ENCODE data around the gene ZKSCAN5.
"Not testable (repeated sequence)": the region's sequence is repeated elsewhere in the genome, so short reads cannot be mapped to it uniquely, and the experiment has no call there.

Gene ZKSCAN5

GRCh38 chr7:99576251-99576650 lies 71.8 kb downstream of the ZKSCAN5 start:
- no peak overlapping the region for H3K27ac ChIP-seq (ENCODE audit: low read length)
- no peaks in the 10 kb centered on the region for H3K9me3 ChIP-seq (replicated peaks; ENCODE audit: insufficient read depth, low read length)

GRCh38 chr7:99579281-99579955 lies 75.0 kb downstream of the ZKSCAN5 start:
- Histone ChIP-seq H3K4me2 (ENCODE audit: low read depth, low read length) (peak overlapping the region; percentile 100), H3K9ac (ENCODE audit: low read length) (peak overlapping the region; percentile 78), H3K27me3 (replicated peaks; ENCODE audit: insufficient read depth, low read length) (no peaks in the 10 kb centered on the region), H3K27ac (ENCODE audit: low read length) (peak overlapping the region; percentile 86), H3K79me2 (ENCODE audit: low read length) (no peaks in the 10 kb centered on the region), H3K4me1 (ENCODE audit: low read length) (peaks cover 30% of the 10 kb centered on the region), H4K20me1 (ENCODE audit: insufficient read depth, low read length) (no peaks in the 10 kb centered on the region), H3K9me3 (replicated peaks; ENCODE audit: insufficient read depth, low read length) (no peaks in the 10 kb centered on the region), H3F3A (ENCODE audit: insufficient read depth, low read length) (peaks cover 33% of the 10 kb centered on the region), H2AFZ (ENCODE audit: low read length) (peak overlapping the region; percentile 82), H3K36me3 (replicated peaks; ENCODE audit: insufficient read depth, low read length) (no peaks in the 10 kb centered on the region), H3K4me3 (ENCODE audit: low read length) (peak overlapping the region; percentile 73), H3K9me2 (replicated peaks; ENCODE audit: insufficient read depth, low read length) (no peaks in the 10 kb centered on the region)
- no peak for TF ChIP-seq CTCF (IDR thresholded peaks at IDR 0.05; ENCODE audit: low read length)
- TF ChIP-seq EZH2phosphoT487 (IDR thresholded peaks at IDR 0.05; ENCODE audit: low read length), result no peak
- no peak for TF ChIP-seq EZH2 (optimal IDR thresholded peaks at IDR 0.05; ENCODE audit: low read depth, low read length)
- DNase-seq, result peak; percentile 54

More at GRCh38 chr7:99576251-99576650, 71.8 kb downstream of the ZKSCAN5 start:
- Histone ChIP-seq H3K27me3 (replicated peaks; ENCODE audit: insufficient read depth, low read length) (no peaks in the 10 kb centered on the region), H3K36me3 (replicated peaks; ENCODE audit: insufficient read depth, low read length) (no peaks in the 10 kb centered on the region), H3K9ac (ENCODE audit: low read length) (no peak overlapping the region), H4K20me1 (ENCODE audit: insufficient read depth, low read length) (no peaks in the 10 kb centered on the region), H2AFZ (ENCODE audit: low read length) (no peak overlapping the region), H3F3A (ENCODE audit: insufficient read depth, low read length) (peaks cover 33% of the 10 kb centered on the region), H3K4me2 (ENCODE audit: low read depth, low read length) (no peak overlapping the region), H3K4me3 (ENCODE audit: low read length) (no peak overlapping the region), H3K4me1 (ENCODE audit: low read length) (peaks cover 30% of the 10 kb centered on the region), H3K9me2 (replicated peaks; ENCODE audit: insufficient read depth, low read length) (no peaks in the 10 kb centered on the region), H3K79me2 (ENCODE audit: low read length) (no peaks in the 10 kb centered on the region)
- no peak for DNase-seq
- TF ChIP-seq EZH2phosphoT487 (IDR thresholded peaks at IDR 0.05; ENCODE audit: low read length) (no peak), EZH2 (optimal IDR thresholded peaks at IDR 0.05; ENCODE audit: low read depth, low read length) (no peak)

DNA sequence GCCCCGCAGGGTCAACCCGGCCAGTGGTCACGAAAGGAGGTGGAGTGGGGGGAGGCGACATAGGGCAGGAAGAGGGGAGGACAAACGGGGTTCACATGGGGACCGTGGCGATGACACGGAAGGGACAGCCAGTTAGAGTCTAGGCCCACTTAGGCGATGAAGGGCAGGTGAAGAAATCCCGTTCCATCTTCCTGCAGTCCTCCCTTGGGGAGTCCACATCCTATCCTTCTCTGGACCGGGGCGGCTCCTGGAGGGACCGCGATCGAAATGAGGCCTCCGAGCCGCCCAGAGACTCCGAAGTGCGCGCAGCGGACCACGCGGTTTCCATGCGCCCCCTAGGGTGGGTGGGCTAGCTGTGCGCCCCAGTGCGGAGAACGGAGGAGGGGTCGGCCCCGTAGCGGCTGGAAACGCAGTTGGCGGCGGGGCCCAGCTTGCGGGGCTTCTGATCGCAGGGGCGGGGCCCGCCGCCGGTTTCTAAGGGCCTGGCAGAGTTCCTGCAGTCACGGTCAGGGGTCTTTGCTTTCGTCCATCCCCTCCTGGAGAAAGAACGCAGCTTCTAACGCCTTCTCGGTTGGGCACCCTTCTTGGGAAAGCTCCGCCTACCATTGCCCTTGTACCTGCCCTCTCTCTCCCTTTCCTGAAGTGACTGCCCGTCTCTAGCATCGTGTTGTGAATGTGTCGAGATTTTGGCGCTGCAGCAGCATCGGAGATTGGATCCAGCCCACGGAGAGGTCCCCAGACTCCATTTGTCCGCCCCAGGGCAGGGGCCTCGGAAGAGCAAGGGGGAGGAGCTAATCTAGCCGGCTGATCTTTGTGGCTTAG lies 75.7 kb downstream of the ZKSCAN5 start:
- Histone ChIP-seq H3K4me3 (ENCODE audit: low read length) (peak overlapping the region; percentile 73), H4K20me1 (ENCODE audit: insufficient read depth, low read length) (no peaks in the 10 kb centered on the region), H2AFZ (ENCODE audit: low read length) (peak overlapping the region; percentile 82), H3K9me2 (replicated peaks; ENCODE audit: insufficient read depth, low read length) (no peaks in the 10 kb centered on the region), H3K9ac (ENCODE audit: low read length) (peak overlapping the region; percentile 78), H3K9me3 (replicated peaks; ENCODE audit: insufficient read depth, low read length) (no peaks in the 10 kb centered on the region), H3K36me3 (replicated peaks; ENCODE audit: insufficient read depth, low read length) (no peaks in the 10 kb centered on the region), H3K27me3 (replicated peaks; ENCODE audit: insufficient read depth, low read length) (no peaks in the 10 kb centered on the region), H3F3A (ENCODE audit: insufficient read depth, low read length) (peaks cover 33% of the 10 kb centered on the region), H3K4me2 (ENCODE audit: low read depth, low read length) (peak overlapping the region; percentile 100), H3K4me1 (ENCODE audit: low read length) (peaks cover 30% of the 10 kb centered on the region), H3K27ac (ENCODE audit: low read length) (peak overlapping the region; percentile 86), H3K79me2 (ENCODE audit: low read length) (no peaks in the 10 kb centered on the region)
- TF ChIP-seq EZH2phosphoT487 (IDR thresholded peaks at IDR 0.05; ENCODE audit: low read length) (no peak), EZH2 (optimal IDR thresholded peaks at IDR 0.05; ENCODE audit: low read depth, low read length) (no peak), CTCF (IDR thresholded peaks at IDR 0.05; ENCODE audit: low read length) (peak; percentile 52)
- peak; percentile 67 for DNase-seq

- Histone ChIP-seq H2AFZ (ENCODE audit: low read length) (peak overlapping the region; percentile 82), H3K9ac (ENCODE audit: low read length) (peak overlapping the region; percentile 78), H3K27ac (ENCODE audit: low read length) (peak overlapping the region; percentile 86; the same call in 1 of the 2 replicates), H3F3A (ENCODE audit: insufficient read depth, low read length) (peaks cover 33% of the 10 kb centered on the region), H3K4me1 (ENCODE audit: low read length) (peaks cover 30% of the 10 kb centered on the region), H3K4me3 (ENCODE audit: low read length) (peak overlapping the region; percentile 73), H3K4me2 (ENCODE audit: low read depth, low read length) (peak overlapping the region; percentile 100)
- H4K20me1 ChIP-seq (ENCODE audit: insufficient read depth, low read length); H3K36me3 ChIP-seq (replicated peaks; ENCODE audit: insufficient read depth, low read length); H3K79me2 ChIP-seq (ENCODE audit: low read length); DNase-seq; H3K27me3 ChIP-seq (replicated peaks; ENCODE audit: insufficient read depth, low read length); H3K9me3 ChIP-seq (replicated peaks; ENCODE audit: insufficient read depth, low read length); H3K9me2 ChIP-seq (replicated peaks; ENCODE audit: insufficient read depth, low read length): not testable (repeated sequence)
These were observed 76.4 kb downstream of the ZKSCAN5 start for GRCh38 chr7:99580778-99581332.

Measured in MM.1S (cell line).